ENCODE measurements around the gene CCDC33. TPM values are rescaled to one million over a fixed set of nuclear protein-coding genes. Genes with fewer than 3 reads are reported as not detected.
A peak's percentile ranks its signal among the peaks of the same experiment; 100 is the strongest.

Gene CCDC33
- total RNA-seq, 2 experiments from 2014 or later: not detected

DNA sequence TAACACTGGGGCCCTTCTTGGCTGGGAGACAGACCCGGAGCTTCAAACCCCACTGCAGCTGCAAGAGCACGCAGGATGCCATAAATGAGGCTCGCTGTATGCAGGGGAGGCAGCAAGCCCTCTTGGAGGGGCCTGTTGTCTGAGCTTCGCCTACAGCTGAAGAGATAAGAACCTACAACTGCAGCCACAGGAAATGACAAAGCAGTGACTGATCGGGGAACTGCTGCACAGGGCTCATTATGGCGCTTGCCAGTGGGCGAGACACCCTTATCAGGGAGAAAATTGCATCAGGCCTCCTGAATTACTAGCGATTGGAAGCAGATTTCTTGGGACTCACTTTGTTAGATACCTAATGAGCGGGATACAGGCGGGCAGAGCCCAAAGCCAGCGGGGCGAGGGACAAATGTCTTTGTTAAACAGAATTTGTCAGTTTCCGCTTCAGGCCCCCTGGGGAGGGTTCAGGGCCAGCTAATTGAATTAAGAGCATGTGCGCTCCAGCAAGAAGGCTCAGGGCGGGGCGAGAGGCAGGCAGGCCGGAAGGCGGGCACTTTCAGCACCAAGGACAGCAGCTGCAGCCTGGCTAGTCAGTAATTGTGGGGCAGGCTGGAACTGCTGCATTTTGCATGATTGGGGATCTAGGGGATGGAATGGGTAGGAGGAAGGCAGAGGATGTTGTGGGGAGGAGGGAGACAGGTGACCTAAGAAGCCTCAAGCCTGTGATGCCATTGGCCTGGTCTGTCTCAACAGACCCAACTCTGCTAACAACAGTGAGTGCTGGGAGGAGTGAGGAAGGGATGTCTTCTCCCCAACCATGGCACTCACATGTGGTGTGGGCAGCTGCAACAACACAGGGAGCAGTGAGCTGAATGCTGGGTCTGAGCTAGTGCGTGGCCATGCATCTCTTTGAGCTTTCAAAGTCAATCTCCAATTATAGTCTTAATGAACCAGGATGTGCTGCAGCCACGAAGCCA is 55.3 kb downstream of the CCDC33 start:
- Mint-ChIP-seq H3K27ac (no peak overlapping the region), H3K36me3 (ENCODE audit: low read depth) (no peaks in the 10 kb centered on the region), H3K9me3 (no peaks in the 10 kb centered on the region), H3K27me3 (ENCODE audit: low read depth) (peaks cover 28% of the 10 kb centered on the region), H3K4me1 (ENCODE audit: low read depth) (peaks cover 7% of the 10 kb centered on the region), H3K4me3 (no peak overlapping the region)
- CTCF ChIA-PET: interaction anchor here (0.6 kb wide), 1 partner anchor 30 kb away, joined by 3 read pairs; no protein-coding TSS in a partner anchor
- DNase-seq: peak; percentile 87
- intact Hi-C loops (cut with micrococcal nuclease): no loop called here

DNA sequence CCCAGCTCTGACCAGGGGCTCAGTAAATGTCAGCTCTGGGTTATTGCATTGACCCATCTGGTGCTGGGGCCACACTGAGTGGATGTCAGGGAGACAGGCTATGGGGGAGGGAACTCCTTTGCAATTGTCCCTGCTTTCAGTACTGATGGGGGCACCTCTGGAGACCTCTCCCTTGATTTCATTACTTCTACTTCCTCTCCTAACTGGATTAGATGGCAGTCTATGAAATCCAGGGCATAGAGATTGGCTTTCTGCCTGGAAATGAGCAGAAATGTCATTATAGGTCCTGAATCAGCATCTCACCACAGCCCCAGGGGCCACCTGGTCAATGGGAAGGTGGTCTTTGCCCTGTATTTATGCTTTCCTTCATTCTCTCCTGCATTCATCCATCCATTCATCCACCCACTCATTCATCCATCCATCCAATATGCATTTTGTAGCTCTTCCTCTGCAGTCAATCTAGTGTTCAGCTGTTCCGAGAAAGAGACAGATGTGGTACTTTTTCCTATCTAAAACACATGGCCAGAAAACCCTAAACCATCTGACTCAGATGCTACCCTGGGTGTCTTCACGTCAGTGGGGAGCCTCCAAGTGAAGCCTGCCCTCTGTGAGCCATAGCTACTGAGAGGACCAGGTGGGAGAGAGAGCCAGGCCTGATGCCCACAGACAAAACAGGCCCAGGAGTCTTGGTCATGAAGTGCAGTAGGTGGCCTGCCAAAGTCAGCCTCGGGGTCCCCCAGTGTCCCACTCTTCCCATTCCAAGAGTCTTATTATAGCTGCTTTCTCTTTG is 57.1 kb downstream of the CCDC33 start:
- intact Hi-C loops (cut with micrococcal nuclease): no loop called here
- peaks cover 28% of the 10 kb centered on the region for H3K27me3 Mint-ChIP-seq (ENCODE audit: low read depth)
- peaks cover 7% of the 10 kb centered on the region for H3K4me1 Mint-ChIP-seq (ENCODE audit: low read depth)
- no peaks in the 10 kb centered on the region for H3K9me3 Mint-ChIP-seq
- no peak overlapping the region for H3K4me3 Mint-ChIP-seq
- H3K36me3 Mint-ChIP-seq (ENCODE audit: low read depth): no peaks in the 10 kb centered on the region
- CTCF ChIA-PET: interaction anchor here (0.6 kb wide), 1 partner anchor 9 kb away, joined by 3 read pairs; no protein-coding TSS in a partner anchor
- no peak overlapping the region for H3K27ac Mint-ChIP-seq
- DNase-seq: no peak

DNA sequence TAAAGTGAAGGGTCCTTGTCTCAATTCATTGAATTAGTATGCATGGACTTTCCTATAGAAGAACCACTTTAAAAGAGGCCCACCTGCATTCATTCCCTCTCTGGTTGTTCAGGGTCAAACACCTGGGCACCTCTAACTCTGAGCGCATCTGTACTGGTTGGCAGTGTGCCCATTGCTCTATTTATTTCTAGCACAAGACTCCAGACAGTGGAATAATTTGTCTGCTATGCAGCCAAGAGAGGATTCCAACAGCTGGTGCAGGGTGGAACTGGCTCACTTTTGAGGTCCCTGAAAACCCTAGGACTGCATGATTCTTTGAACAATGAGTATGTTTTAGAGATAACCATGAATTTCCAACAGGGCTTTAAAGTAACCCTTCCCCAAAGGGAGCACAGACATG is 57.9 kb downstream of the CCDC33 start:
- CTCF ChIA-PET: no interaction called here
- intact Hi-C loops (cut with micrococcal nuclease): no loop called here
- H3K4me1 Mint-ChIP-seq (ENCODE audit: low read depth): peaks cover 7% of the 10 kb centered on the region
- peaks cover 29% of the 10 kb centered on the region for H3K27me3 Mint-ChIP-seq (ENCODE audit: low read depth)
- no peak for DNase-seq
- H3K36me3 Mint-ChIP-seq (ENCODE audit: low read depth): no peaks in the 10 kb centered on the region
- no peak overlapping the region for H3K27ac Mint-ChIP-seq
- H3K4me3 Mint-ChIP-seq: no peak overlapping the region
- no peaks in the 10 kb centered on the region for H3K9me3 Mint-ChIP-seq

DNA sequence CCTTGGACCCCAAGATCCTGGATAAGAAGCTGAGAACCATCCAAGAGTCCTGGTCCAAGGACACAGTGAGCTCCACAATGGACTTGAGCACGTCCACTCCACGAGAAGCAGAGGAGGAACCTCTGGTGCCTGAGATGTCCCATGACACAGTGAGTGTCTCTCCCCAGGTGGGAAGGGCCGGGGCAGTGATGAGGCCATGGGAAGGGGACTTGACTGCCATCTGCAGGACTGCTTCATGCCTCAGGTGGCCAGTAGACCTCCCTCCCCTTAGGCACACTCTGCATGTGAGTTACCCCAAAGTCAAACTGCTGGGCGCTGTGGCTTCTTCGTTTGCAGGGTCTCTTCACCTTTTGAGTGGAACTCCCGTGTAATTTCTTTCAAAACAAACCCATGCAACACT is 59.7 kb downstream of the CCDC33 start:
- Mint-ChIP-seq H3K27me3 (ENCODE audit: low read depth) (peaks cover 33% of the 10 kb centered on the region), H3K36me3 (ENCODE audit: low read depth) (no peaks in the 10 kb centered on the region), H3K4me1 (ENCODE audit: low read depth) (peaks cover 7% of the 10 kb centered on the region), H3K4me3 (no peak overlapping the region), H3K9me3 (no peaks in the 10 kb centered on the region), H3K27ac (no peak overlapping the region)
- CTCF ChIA-PET: no interaction called here
- intact Hi-C loops (cut with micrococcal nuclease): no loop called here
- no peak for DNase-seq

DNA sequence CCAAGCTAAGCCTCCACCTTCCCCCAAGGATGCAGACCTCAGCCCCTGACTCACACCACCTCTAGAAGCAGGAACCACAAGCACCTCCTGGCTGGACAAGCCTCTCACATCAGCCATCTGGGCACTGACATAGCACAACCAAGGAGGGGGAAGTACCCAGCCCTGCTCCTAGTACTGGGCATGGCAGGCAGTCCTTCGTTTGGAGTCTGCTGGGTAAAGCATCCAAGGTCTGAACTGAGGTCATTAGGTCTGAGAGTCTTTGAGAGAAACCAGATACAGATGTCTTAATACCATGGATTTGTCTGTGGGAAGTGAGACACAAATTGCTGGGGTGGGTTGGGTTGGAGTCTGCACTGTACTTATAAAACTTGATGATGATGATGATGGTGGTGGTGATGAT is 61.8 kb downstream of the CCDC33 start:
- Mint-ChIP-seq H3K27ac (no peak overlapping the region), H3K27me3 (ENCODE audit: low read depth) (peaks cover 31% of the 10 kb centered on the region), H3K36me3 (ENCODE audit: low read depth) (no peaks in the 10 kb centered on the region), H3K9me3 (no peaks in the 10 kb centered on the region), H3K4me3 (no peak overlapping the region), H3K4me1 (ENCODE audit: low read depth) (no peaks in the 10 kb centered on the region)
- DNase-seq: no peak
- CTCF ChIA-PET: no interaction called here
- intact Hi-C loops (cut with micrococcal nuclease): no loop called here

DNA sequence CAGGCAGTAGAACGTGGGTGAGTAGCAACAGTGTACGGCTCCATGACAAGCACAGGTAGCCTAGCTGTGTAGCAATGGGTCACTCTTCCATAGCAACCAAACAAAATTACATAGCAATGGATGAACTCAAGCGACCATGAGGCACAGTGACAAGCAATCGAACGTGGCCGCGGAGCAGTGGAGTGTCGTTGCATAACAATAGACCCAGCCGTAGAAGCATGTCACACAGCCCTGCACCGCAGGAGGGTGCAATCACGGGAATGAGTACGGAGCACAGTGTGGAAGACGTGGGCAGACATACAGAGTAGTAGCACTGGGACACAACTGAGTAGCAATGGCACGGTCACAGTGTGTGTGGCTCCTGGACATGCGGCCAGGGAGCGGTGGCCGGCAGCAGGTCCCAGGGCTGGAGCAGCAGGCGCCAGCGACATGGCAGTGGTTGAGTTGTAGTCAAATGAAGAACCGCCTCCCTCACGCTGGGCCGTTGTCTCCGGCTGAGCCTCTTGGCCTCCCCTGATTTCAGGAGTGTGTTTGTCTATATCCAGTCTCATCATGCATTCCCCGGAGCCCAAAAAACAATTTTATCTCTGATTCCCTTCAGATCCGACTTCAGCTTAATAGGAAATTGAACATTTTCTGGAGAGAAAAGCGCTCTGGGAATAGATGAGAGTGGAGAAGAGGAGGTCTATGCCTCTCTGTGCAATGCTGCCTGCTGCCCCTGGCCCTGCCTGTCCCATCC is 64.1 kb downstream of the CCDC33 start:
- Mint-ChIP-seq H3K9me3 (no peaks in the 10 kb centered on the region), H3K4me1 (ENCODE audit: low read depth) (no peaks in the 10 kb centered on the region), H3K27me3 (ENCODE audit: low read depth) (peaks cover 30% of the 10 kb centered on the region), H3K4me3 (no peak overlapping the region), H3K36me3 (ENCODE audit: low read depth) (no peaks in the 10 kb centered on the region), H3K27ac (no peak overlapping the region)
- CTCF ChIA-PET: no interaction called here
- intact Hi-C loops (cut with micrococcal nuclease): no loop called here
- DNase-seq: no peak

DNA sequence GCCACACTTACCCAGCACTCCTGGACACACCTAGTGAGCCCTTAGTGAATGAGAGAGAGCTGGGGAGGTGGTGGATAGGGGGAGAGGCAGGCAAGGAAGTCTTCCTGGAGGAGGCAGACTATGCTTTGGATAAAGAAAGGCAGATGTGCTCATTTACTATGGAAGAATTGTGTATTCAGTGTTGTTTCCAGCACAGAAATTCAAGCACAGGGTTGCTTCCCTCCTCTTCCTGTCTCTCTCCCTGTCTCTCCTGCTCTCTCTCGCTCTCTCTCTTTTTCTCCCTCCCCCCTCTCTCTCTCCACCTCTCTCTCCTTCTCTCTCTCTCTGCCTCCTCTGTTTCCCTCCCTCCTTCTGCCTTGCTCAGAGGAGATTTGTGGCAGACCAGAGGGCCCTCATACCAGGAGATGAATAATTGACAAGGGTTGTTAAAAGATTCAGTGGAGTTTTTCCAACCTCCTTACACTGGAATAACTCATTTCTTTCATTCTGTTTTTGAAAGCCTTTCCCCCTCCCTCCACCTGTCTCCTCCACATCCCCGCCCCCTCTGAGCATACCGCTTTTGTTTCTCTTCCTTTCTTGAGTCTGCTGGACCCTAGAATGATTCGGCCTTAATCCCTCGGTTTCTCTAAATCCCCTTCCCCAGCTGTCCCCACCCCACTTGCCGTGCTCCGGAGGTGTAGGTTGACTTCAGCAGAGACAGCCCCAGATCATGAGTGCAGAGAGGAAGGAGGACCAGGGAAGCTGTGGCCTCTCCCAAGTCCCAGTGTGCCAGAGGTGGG is 65.6 kb downstream of the CCDC33 start:
- H3K4me3 Mint-ChIP-seq: no peak overlapping the region
- intact Hi-C loops (cut with micrococcal nuclease): no loop called here
- no peaks in the 10 kb centered on the region for H3K9me3 Mint-ChIP-seq
- no peaks in the 10 kb centered on the region for H3K4me1 Mint-ChIP-seq (ENCODE audit: low read depth)
- H3K27ac Mint-ChIP-seq: no peak overlapping the region
- H3K36me3 Mint-ChIP-seq (ENCODE audit: low read depth): no peaks in the 10 kb centered on the region
- CTCF ChIA-PET: interaction anchor here (0.7 kb wide), 2 partner anchors 19 to 329 kb away, joined by 3 to 4 read pairs; no protein-coding TSS in a partner anchor
- no peak for DNase-seq
- peaks cover 32% of the 10 kb centered on the region for H3K27me3 Mint-ChIP-seq (ENCODE audit: low read depth)

DNA sequence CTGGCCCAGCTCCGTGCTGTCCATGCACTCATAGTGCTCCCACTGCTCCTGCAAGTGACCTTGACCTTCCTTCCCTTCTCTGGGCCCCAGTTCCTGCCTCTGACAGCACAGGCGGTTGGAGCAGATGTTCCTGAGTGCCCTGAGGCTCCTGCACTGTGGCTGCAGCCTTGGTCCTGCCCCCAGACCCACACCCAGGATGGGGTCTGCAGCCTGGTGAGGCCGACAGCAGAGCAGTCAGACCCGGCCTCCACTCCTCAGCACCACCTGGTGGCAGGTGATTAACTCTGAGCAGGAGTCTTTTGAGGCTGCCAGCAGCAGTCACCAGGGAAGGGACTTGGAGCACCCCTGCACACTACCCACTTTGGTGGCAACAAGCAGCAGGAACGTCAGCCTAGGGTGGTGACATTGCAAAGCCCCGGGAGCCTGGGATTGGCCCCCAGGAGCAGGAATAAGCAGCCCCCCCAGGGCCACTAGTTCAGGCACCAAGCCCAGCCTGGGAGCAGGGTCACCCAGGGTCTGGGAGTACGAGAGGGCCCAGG is 66.8 kb downstream of the CCDC33 start:
- no peaks in the 10 kb centered on the region for H3K36me3 Mint-ChIP-seq (ENCODE audit: low read depth)
- no peaks in the 10 kb centered on the region for H3K4me1 Mint-ChIP-seq (ENCODE audit: low read depth)
- intact Hi-C loops (cut with micrococcal nuclease): loop anchor here (1.0 kb wide), 1 partner anchor 176 kb away; no protein-coding TSS in a partner anchor
- CTCF ChIA-PET: interaction anchor here (0.9 kb wide), 1 partner anchor 13 kb away, joined by 5 read pairs; no protein-coding TSS in a partner anchor
- peak; percentile 65 for DNase-seq
- no peak overlapping the region for H3K27ac Mint-ChIP-seq
- H3K9me3 Mint-ChIP-seq: no peaks in the 10 kb centered on the region
- H3K4me3 Mint-ChIP-seq: no peak overlapping the region
- peaks cover 32% of the 10 kb centered on the region for H3K27me3 Mint-ChIP-seq (ENCODE audit: low read depth)

DNA sequence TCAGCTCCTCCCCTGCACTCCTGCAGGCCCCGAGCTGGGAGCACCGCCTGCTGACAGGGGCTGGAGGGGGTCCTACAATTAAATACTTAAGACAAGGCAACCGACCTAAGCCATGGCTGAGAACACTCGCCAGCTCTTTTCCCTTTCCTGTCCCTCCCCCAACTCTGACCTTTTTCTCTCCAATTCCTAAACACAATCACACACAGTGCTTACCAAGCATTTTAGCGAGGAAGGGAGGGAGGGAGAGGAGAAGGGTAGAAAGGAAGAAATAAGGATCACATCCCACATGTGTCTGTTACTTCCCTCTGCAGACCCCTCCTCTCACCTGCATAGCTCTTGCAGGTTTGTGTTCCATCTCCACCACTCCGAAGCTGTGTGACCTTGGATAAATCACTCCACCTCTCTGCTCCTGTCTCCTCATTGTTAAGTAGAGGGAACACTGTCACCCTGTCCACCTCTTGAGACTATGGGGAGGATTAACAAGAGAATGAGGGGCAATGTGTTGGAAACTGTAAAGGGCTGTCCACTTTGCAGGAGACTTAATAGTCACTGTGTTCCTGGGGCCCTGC is 67.7 kb downstream of the CCDC33 start:
- Mint-ChIP-seq H3K4me1 (ENCODE audit: low read depth) (no peaks in the 10 kb centered on the region), H3K36me3 (ENCODE audit: low read depth) (no peaks in the 10 kb centered on the region), H3K9me3 (no peaks in the 10 kb centered on the region), H3K4me3 (no peak overlapping the region), H3K27ac (no peak overlapping the region), H3K27me3 (ENCODE audit: low read depth) (peaks cover 29% of the 10 kb centered on the region)
- intact Hi-C loops (cut with micrococcal nuclease): loop anchor here (1.0 kb wide), 1 partner anchor 177 kb away; no protein-coding TSS in a partner anchor
- CTCF ChIA-PET: interaction anchor here (0.9 kb wide), 1 partner anchor 14 kb away, joined by 5 read pairs; no protein-coding TSS in a partner anchor
- no peak for DNase-seq

DNA sequence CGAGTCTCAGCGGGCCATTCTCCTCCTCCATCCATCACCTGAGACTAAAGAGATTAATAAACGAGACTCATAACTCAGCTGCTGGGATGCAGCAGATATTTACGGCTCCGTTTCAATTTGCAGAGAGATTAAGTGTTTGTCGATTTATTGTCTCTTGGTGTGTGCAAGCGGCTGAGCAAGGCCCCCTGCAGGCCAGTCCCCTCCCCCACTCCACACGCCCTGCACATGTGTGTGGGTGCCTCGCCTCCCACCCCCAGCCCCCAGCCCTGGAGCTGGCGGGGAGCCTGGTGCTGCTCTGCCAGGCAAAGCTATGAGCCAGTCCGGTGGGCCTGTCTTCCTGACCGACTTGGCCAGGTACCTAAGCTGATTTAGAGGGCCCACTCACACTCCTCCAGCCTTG is 68.3 kb downstream of the CCDC33 start:
- Mint-ChIP-seq H3K27ac (no peak overlapping the region), H3K9me3 (no peaks in the 10 kb centered on the region), H3K4me3 (no peak overlapping the region), H3K36me3 (ENCODE audit: low read depth) (no peaks in the 10 kb centered on the region), H3K27me3 (ENCODE audit: low read depth) (peaks cover 29% of the 10 kb centered on the region), H3K4me1 (ENCODE audit: low read depth) (no peaks in the 10 kb centered on the region)
- CTCF ChIA-PET: interaction anchor here (0.6 to 0.7 kb wide), 2 partner anchors 189 to 274 kb away, joined by 3 read pairs; no protein-coding TSS in a partner anchor
- intact Hi-C loops (cut with micrococcal nuclease): no loop called here
- DNase-seq: no peak

DNA sequence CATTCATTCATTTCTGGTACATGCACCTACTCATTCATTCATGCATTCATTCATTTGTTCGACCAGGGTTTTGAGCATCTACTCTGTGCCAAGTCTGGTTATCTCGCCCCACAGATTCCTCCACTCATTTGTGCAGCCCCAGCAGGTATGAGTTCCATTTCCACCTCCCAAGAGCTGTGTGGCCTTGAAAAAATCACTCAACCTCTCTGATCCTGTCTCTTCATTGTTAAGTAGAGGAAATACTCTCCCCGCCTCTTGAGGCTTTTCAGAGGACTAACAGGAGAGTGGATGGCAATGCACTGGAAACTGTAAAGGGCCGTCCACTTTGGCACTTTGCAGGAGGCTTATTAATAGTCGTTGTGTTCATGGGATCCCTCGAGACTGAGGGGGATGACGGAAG is 69.6 kb downstream of the CCDC33 start:
- CTCF ChIA-PET: no interaction called here
- no peak overlapping the region for H3K4me3 Mint-ChIP-seq
- no peak for DNase-seq
- peaks cover 19% of the 10 kb centered on the region for H3K27me3 Mint-ChIP-seq (ENCODE audit: low read depth)
- H3K9me3 Mint-ChIP-seq: no peaks in the 10 kb centered on the region
- intact Hi-C loops (cut with micrococcal nuclease): loop anchor here (5.0 kb wide), 1 partner anchor 253 kb away; no protein-coding TSS in a partner anchor
- no peak overlapping the region for H3K27ac Mint-ChIP-seq
- H3K36me3 Mint-ChIP-seq (ENCODE audit: low read depth): no peaks in the 10 kb centered on the region
- no peaks in the 10 kb centered on the region for H3K4me1 Mint-ChIP-seq (ENCODE audit: low read depth)

All from activated naive CD4-positive, alpha-beta T cell treated with anti-CD3 and anti-CD28 coated beads for 36 hours (primary cell).